Coronary artery (tissue), 2 donors: ENCODE data around the gene LAMA5.

Experiments
- DNase-seq: peaks from one replicate; pipeline ENCODE4 v3.0.0-alpha.2; 2017; ENCODE audit warnings: low spot score
- H3K27ac ChIP-seq, 2 donors: fragments of 200-600 bp; sonication (generic); one replicate each; pipeline ENCODE4 v1.5.1; 2016 to 2019
- H3K4me3 ChIP-seq: fragments of 200-600 bp; sonication (generic); 2 replicates; pipeline ENCODE4 v1.5.1; 2016; ENCODE audit warnings: mild to moderate bottlenecking, moderate library complexity
- TF ChIP-seq, protein P1 (sequence below): fragments of 200-600 bp; sonication (generic); IDR thresholded peaks from one replicate; pipeline ENCODE4 v1.5.1; 2019; ENCODE audit warnings: antibody characterized with exemption

Gene LAMA5

DNA sequence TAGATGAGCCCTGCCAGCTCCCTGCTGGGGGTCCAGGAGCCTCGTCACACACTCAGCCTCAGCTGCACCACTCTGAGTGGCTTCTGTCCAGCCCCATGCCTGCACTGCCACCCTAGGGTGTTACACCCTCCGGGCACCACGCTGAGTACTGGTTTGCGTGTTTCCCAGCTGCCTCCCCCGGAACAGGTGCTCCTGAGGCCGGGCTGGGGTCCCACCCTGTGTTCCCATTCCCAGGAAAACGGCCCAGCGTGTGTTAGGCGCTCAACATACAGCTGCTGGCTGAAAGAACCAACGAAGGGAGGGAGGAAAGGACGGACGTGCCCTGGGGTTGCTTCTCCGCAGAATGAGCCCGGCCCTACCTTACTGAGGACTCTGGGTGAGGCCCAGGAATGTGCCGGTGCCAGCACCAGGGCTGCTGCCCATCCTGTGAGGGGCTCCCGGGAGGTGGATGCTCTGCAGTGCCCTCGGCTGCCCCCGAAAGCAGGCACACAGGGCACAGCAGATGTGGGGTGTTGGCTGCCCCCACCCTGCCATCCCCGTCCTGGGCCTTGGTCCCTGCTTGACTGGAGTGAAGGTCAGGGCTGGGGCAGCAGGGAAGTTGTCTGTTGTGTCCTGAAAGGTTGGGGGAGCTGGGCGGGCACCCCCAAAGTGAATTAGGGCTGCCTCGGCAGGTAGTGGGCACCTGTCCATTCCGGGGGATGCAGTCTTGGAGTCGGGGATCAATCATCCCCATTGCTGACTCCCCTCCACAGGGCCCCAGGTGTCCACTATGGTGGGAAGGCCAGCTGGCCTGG is 16.3 kb downstream of the LAMA5 start:
- H3K4me3 ChIP-seq = no peak overlapping the region
- TF ChIP-seq, protein P1, sequence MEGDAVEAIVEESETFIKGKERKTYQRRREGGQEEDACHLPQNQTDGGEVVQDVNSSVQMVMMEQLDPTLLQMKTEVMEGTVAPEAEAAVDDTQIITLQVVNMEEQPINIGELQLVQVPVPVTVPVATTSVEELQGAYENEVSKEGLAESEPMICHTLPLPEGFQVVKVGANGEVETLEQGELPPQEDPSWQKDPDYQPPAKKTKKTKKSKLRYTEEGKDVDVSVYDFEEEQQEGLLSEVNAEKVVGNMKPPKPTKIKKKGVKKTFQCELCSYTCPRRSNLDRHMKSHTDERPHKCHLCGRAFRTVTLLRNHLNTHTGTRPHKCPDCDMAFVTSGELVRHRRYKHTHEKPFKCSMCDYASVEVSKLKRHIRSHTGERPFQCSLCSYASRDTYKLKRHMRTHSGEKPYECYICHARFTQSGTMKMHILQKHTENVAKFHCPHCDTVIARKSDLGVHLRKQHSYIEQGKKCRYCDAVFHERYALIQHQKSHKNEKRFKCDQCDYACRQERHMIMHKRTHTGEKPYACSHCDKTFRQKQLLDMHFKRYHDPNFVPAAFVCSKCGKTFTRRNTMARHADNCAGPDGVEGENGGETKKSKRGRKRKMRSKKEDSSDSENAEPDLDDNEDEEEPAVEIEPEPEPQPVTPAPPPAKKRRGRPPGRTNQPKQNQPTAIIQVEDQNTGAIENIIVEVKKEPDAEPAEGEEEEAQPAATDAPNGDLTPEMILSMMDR = no peak
- DNase-seq = no peak
- H3K27ac ChIP-seq = peak overlapping the region; percentile 19 to 95

DNA sequence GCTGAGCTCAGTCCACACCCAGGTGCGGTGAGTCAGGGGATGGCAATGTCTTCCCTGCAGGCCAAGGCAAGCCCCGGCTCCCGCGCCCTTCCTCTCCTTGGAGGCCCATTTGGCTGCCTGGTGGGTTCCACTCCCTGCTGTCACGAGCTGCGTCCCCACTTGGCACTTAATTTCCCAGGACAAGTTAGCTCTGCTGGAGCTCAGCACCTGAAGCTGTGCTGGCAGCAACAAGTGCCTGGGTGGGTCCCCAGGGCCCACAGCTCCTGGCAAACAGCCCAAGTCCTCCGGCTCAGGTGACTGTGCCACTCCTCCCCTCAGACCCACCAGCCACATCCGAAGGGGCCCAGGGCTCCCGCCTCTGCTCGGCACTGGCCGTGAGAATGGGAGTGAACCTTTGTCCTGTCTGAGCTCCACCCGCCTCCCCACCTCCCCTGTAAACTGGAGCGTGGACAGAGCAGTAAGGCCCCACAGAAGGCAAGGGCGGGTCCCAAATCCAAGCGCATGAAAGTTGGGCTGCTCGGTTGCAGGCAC is 16.9 kb downstream of the LAMA5 start:
- TF ChIP-seq, protein P1 = no peak
- Histone ChIP-seq H3K4me3 (no peak overlapping the region), H3K27ac (peak overlapping the region; percentile 19 to 95)
- no peak for DNase-seq

DNA sequence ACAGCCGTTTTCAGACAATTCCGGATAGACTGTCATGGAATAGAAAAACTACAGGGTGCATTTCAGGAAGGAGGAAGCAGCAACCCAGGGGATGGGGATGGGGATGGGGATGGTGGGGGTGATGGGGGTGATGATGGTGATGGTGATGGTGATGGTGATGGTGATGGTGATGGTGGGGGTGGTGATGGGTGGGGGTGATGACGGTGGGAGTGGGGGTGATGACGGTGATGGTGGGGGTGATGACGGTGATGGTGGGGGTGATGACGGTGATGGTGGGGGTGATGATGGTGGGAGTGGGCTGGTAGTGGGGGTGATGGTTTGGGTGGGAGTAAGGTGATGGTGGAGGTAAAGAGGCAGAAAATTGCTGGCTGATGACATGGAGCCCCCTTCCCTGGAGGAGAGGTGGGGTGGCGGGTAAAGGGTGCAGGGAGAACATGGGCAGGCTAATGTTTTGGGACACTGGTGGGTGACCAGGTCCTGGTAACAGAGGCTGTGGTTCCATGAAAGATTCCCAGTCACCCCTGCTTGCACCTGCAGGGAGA is 17.5 kb downstream of the LAMA5 start:
- H3K4me3 ChIP-seq = no peak overlapping the region
- TF ChIP-seq, protein P1 = no peak
- no peak for DNase-seq
- peak overlapping the region in 1 of 2 donors; percentile 95 for H3K27ac ChIP-seq

DNA sequence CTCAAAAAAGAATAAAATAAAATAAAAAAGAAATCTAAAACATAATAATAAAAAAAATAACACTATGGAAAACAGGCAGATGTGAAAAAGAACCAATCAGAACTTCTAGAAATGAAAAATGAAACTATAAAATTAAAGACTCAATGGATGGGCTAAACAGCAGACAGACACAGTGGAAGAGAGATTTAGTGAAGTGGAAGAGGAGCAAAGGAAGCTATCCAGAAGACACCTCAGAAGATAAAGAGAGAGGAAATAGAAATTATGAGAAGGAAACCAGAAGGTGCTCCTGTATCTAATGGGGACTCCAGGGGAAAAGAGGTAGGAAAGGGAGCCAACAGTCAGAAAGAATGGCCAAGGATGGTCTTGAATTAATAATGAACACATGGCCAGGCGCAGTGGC is 18.5 kb downstream of the LAMA5 start:
- Histone ChIP-seq H3K27ac (no peak overlapping the region), H3K4me3 (no peak overlapping the region)
- no peak for DNase-seq
- TF ChIP-seq, protein P1 = no peak

DNA sequence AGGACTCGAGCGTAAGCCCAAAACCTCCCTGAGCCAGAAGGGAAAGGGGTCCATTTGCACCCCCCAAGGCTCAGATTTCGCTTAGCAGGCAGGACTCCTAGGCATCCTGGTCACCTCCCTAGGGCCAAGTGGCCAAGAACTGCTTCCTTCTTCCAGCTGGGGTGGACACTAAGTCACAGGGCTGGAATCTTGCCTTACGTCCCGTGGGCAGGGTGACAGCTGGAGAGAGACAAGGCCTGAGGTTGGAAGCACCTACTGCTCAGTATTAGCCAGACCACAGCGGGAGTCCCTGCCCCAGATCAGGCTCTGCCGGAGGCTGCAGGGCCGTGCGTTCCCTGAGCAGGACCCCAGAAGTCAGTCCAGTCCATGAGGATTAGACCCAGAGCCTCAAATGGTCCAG is 19.7 kb downstream of the LAMA5 start:
- TF ChIP-seq, protein P1 = no peak
- Histone ChIP-seq H3K27ac (no peak overlapping the region), H3K4me3 (no peak overlapping the region)
- DNase-seq = no peak

DNA sequence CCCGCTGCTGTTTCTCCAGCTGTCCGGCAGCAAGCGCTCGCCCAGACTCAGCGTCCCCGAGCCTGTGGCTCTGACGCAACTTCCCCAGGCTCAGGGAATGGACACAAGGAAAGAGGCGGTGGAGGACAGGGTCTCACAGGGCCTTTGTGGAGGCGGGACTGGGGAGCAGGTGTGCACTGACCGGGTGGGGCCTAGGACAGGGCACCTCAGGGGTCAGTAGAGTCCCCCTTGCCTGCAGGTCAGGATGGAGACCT is 20.0 kb downstream of the LAMA5 start:
- Histone ChIP-seq H3K27ac (no peak overlapping the region), H3K4me3 (no peak overlapping the region)
- TF ChIP-seq, protein P1 = no peak
- DNase-seq = no peak
